HG03196 (cell line): ENCODE results near the gene GATAD2B.
"Not testable (repeated sequence)": the region's sequence is repeated elsewhere in the genome, so short reads cannot be mapped to it uniquely, and the experiment has no call there.

Source experiments
- ATAC-seq: cut with Tn5 transposase; IDR thresholded peaks from one replicate; pipeline ENCODE4 v1.9.1; 2021; ENCODE audit not compliant: unreplicated experiment

The GATAD2B gene

DNA sequence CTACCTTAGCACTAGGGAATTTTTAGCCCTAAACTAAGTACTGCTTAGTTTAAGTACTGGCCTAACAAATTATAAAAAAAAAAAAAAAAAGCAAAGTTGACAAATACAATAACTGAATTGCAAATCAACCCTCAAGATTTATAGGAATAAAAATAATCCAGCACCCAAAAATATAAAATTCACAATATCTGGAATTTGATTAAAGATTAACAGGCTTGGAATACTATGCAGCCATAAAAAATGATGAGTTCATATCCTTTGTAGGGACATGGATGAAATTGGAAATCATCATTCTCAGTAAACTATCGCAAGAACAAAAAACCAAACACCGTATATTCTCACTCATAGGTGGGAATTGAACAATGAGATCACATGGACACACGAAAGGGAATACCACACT is 78.4 kb downstream of the GATAD2B start:
- ATAC-seq = not testable (repeated sequence)

DNA sequence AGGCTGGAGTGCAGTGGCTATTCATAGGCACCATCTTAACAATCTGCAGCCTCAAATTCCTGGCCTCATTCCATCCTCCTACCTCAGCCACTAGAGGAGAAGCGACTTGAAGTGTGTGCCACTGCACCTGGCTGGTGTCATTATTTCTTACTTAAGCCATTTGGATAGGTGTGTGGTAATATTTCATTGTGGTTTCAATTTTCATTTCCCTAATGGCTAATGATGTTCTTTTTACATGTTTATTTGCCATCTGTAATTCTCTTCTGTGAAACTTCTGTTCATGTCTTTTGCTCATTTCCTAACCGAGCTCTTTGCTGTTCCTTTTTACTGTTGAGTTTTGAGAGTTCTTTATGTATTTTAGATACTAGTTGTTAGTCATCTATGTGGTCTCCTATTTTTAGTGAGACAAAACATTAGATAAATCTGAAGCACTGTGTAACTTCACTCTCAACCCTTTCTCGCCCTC is 80.7 kb downstream of the GATAD2B start:
- peak; percentile 60 for ATAC-seq

DNA sequence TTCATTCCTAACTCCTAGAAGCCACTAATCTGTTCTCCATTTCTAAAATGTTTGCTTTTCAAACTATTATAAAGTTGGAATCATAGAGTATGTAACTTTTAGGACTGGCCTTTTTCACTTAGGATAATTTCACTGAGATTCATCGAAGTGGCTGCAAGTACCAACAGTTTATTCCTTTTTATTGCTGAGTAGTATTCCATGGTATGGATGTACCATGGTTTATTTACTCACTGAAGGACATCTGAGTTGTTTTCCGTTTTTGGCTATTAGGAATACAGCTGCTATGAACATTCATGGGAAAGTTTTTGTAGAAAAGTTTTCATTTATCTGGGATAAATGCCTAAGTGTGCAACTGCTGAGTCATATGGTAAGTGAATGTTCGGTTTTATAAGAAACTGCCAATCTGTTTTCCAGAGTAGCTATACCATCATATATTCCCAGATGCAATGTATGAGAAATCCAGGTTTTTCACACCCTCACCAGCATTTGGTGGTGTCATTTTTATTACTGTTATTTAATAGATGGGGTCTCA is 81.2 kb downstream of the GATAD2B start:
- ATAC-seq = no peak

DNA sequence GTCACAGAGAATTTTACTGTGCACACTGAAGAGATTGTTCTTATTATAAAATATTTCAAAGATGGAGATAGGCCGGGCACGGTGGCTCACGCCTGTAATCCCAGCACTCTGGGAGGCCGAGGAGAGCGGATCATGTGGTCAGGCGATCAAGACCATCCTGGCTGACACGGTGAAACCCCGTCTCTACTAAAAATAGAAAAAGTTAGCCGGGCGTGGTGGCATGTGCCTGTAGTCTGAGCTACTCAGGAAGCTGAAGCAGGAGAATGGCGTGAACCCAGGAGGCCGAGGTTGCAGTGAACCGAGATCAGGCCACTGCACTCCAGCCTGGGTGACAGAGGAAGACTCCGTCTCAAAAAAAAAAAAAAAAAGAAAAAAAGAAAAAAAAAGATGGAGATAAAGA is 82.0 kb downstream of the GATAD2B start:
- ATAC-seq = not testable (repeated sequence)

DNA sequence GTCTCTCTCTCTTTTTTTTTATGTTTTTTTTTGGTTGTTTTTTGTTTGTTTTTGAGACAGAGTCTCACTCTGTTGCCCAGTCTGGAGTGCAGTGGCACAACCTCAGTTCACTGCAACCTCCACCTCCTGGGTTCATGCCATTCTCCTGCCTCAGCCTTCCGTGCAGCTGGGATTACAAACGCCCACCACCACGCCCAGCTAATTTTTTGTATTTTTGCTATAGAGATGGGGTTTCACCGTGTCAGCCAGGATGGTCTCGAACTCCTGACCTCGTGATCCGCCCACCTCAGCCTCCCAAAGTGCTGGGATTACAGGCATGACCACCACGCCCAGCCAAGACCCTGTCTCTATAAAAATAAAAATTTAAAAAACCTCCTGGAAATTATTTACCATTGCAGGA is 88.8 kb downstream of the GATAD2B start:
- ATAC-seq = not testable (repeated sequence)

DNA sequence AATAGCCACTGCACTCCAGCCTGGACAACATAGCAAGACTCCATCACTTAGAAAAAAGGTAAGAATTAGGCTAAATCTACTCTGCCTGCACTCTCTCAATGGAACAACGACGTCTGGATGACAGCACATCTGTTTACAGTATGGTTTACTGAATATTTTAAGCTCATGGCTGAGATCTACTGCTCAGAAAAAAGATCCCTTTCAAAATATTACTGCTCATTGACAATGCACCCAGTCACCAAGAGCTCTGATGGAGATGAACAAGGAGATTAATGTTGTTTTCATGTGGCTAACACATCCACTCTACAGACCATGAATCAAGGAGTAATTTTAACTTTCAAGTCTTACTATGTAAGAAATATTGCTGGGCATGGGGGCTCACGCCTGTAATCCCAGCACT is 89.6 kb downstream of the GATAD2B start:
- no peak for ATAC-seq

DNA sequence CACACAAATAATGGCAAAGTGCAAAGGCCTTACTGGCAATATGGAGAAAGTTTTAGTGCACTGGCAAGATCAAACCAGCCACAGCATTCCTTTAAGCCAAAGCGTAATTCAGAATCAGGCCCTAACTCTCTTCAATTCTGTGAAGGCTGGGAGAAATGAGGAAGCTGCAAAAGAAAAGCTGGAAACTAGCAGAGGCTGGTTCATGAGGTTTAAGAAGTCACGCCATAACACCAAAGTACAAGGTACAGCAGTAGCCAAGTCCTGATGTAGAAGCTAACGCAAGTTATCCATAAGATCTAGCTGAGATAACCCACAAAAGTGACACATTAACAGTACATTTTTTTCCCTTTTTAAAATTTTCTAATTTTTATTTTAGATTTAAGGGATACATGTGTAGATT is 90.5 kb downstream of the GATAD2B start:
- ATAC-seq = no peak

DNA sequence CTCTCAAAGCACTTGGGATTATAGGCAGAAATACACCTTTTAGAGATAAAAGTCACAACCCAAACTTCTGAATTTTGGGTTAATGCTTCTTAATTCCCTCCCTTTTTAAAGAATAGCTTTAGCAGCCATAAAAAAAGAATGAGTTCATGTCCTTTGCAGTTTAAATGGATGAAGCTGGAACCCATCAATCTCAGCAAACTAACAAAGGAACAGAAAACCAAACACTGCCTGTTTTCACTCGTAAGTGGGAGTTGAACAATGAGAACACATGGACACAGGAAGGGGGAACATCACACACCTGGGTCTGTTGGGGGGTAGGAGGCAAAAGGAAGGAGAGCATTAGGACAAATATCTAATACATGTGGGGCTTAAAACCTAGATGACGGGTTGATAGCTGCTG is 91.7 kb downstream of the GATAD2B start:
- no peak for ATAC-seq

DNA sequence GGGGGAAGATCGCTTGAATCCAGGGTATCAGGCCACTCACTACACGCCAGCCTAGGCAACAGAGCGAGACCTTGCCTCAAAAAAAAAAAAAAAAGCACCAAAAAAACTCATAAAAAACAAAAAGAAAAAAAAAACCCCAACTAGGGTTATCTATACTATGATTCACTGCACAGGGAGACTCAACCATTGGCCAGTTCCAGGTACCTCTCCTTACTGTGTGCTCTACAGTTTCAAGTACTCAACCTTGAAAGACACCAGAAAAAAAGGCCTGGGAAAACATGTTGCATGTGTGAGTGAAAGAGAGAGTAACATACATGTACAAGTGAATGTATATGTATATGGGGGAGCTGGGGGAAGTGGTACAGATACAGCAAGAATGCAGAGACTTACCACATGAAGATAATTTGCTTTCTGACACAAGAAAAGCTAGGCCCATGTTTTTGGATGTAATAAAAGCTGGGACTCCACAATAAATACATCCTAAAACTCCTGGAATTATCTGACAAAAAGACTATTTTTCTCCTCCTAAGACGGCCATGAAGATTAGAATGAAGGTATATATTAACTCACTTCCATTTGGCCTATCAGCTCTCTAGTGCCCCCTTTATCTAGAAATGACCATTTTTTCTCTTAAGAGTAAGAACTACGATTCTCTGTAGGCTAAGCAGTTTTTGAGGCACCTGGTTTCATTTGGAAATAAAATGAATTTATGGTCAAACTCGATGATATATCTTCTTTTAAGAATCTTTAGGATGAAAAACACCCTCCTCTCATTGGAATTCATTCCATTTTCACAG is 95.4 kb downstream of the GATAD2B start:
- ATAC-seq = no peak

DNA sequence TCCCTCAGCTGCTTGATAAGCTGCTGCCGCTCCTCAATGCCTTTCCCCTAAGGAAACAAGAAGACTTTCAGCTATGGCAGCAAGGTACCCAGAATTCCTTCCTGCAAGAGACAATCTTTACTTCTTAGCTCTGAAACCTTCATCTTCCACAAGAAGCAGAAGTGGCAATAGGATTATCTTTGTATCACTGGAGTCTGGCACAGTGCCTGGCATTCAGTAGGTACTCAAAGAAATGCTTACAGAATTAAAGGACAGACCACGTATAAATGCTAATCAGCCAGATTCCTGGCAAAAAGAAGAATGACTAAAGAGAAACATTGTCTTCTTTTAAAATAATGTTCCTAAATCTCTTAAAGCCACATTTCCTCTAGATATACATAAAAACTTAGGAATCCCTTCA is 103.9 kb downstream of the GATAD2B start:
- no peak for ATAC-seq

DNA sequence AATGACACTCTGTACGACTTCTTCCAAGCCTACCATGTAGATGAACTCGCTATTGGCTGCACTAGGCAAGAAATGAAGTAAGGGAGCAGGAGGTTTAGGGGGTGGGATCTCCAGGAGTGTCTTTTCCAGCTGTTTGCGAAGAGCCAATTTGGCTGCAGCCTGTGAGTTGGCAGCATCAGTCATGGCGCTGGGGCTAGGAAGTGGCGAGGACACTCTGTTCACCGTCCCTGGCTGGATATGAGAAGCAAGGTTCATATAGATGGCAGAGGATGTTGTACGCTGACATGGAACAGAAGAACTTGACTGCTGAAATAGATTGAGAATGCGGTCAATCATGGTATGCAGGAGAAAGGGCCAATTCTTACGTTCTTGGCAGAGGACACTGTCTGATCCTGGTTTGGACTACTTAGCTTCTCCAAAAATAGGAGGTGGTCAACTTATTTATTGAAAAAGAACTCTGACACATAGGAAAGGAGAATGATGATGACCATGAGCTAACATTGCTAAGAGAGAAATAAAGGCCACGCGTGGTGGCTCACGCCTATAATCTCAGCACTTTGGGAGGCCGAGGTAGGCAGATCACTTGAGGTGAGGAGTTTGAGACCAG is 106.4 kb downstream of the GATAD2B start:
- no peak for ATAC-seq

DNA sequence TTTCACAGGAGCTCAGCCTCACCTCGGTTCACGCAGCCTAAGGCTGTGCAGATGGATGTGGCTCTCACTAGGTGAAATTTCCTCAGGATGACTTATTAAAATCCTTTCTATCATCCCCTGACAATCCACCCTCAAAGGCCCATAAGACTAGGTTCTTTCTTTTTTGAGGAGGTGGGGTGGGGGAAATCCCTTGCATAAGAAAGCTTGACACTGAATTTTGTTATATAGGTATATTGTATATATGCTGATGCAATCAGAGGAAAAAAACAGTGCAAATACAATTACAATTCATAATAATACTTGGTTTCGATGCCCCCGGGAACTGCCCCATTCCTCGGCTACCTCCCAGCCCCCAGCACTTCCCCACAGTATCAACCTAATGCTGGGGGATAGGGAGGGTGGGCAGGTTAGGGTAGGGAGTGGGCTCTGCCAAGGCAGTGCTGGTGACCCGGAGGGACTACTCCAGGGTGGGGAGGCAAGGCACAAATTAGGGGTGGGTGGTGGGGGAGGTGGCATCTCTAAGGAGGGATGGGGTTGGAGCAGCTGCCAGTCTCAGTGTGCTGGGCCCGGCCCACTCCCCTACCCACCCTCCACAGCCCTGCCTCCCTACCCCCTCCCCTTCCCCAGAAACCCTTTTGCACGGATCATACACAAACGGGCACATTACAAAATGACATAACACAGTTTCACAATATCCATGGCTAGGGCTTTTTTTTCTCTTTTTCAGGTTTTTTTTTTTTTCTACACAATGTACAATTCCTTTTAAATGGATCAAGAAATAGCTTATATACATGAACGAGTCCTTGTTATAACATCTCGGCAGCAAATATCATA is 116.7 kb downstream of the GATAD2B start:
- ATAC-seq = no peak

DNA sequence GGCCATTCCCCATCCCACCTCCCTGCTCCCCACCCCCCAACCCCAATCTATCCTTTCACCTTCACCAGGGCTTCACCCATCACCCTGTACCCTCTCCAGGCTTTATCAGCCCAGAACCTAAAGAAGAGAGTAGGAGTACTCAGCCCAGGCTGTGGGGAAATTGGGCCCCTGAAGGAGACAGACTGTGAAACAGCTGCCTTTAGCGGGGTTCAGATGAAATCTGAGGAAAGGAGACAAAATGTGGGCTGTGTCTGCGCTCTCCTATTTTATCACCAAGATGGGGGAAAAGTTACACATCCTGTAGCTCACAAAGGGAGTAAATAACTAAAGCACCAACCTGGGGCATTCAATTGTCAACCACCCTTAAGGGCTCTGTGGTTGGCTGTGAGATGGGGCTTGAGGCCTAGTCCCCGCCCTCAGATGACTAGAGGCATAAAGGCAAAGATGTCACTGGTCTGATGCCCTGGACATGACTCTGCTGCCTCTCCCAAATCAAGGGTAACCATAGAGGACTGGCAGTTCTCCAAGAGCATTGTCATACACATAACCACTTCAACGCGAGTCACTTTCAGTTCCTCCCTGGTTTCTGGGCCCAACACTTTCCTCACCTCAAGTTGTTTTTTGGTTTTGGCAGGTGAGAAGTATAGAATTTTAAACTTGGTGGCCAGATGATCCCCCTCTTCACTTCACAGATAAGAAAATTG is 117.6 kb downstream of the GATAD2B start:
- ATAC-seq = peak; percentile 93

DNA sequence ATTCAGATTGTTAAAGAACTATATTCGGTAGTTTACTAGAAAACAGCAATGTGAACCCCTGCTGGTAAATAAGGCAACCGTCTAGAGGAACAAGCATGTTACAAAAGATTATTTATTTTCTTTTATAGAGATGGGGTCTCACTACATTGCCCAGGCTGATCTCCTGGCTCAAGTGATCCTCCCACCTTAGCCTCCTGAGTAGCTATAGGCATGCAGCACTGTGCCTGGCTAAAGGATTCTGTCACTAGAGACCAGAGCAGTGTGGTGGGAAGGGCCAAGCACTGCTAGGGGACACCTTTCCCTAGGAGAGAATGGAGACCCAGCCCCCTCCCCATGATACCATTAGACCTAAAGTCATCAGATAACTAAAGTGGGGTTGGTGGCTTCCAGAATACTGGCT is 118.7 kb downstream of the GATAD2B start:
- ATAC-seq = no peak

DNA sequence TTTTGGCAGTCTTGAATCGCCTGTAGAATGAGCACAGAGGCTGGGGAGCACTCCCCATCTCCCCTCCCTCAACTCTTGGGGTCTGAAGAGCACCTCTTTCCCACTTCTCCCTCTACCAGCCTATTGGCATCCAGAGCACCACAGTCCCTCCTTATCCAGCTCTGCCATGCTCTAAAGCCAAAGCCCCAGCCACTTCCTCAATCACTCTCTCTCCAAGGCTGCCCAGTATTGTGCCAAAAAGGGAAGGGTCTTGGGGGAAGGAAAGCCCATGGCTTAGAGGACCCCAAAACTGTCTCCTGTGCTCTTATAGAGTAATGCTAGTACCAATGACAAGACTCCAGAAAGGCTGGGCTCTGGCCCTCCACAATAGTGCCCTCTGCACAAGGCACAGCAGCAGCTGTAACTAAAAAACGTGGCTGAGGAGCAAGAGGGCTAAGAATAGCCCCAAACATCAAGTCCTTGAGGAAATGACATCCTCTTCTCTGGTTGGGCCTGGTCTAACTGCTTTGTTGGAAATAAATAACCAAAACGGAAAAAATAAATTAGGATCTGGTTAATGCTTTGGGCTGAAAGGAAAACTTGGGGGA is 119.2 kb downstream of the GATAD2B start:
- ATAC-seq = no peak

DNA sequence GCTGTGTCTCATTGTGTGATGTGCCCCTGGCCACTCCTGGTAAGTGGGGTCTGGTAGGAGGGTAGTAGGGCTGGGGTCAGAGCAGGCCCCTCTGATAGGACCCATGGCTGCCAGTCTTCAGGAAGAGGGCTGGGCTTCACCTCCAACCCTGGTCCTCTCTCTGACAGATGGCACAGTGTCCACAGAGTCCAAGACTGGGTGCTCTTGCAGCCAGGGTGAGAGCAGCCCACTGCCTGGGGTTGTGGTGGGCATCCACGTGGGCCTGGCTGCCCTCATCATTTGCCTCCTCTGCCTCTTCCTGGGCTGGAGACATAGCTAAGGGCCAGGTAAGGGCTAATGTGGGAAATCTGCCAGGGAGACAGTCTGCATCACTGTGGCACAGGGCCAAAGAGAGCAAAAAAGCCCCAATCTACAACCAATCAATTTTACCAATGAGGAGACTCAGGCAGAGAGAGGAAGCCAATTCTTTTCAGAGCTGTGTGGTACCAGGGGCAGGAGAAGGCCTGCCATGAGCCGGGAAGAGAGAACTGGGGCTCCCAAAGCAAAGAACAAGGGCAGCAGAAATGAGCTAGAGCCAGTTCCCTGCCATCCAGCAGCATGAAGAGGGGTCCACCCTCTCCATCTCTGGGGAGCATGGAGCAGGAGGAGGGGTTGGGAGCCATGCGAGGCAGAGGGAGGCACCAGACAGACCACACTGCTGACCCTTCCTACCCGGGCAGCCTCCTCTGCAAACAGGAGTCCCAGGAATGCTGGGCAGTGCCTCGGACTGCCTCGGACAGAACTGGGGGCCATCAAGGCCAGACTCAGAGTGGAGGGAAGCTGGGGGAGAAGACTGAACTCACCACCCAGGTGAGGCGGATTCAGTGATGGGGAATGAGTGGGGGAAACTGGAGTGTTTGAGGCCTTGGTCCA is 120.7 kb downstream of the GATAD2B start:
- no peak for ATAC-seq

DNA sequence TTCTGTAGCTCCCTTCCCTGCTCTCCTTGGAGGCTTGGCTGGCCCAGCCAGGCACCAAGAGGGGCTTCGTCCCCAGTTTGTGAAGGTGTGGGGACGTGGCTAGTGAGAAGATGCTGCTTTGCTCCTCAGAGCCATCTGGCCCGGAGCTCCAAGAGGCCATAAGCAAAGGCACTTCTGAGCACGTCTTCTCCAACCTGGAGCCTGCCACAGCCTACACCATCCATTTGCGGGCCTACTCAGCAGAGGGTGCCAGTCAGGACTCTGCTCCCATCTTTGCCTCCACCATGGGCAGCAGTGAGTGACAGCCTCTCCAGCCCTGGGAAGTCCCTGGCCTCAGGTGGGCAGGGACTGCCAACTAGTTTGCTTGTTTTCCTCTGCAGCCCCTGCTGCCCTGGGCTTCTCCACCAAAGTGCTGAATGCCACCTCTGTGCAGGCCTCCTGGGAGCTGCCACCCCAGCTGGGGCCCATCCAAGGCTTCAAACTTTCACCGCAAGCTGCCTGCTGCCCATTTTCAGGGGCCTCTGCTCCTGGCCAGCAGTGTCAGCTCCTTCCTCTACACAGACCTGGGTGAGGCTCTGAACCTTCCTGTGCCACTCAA is 121.6 kb downstream of the GATAD2B start:
- no peak for ATAC-seq

DNA sequence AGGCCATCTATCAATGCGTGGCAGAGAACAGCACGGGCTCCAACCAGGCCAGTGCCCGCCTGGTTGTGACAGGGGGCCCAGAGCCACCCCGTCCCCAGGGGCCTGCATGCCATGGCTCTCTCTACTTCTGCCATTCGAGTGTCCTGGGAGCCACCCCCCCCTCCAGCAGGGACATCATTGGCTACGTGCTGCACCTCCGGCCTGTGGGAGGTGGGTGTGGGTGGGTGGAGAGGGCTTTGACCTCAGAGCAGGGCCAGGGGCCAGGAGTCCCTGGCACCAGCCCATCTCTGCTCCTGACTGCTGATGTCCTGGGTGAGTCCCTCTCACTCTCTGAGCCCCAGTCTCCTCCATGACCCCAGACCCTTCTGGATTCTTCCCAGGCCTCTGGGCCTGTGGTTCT is 122.3 kb downstream of the GATAD2B start:
- no peak for ATAC-seq
